Activated CD8-positive, alpha-beta memory T cell treated with anti-CD3 and anti-CD28 coated beads for 4 hours (primary cell): Measurements from ENCODE around the gene CASP9.
"Not testable (repeated sequence)": the region's sequence is repeated elsewhere in the genome, so short reads cannot be mapped to it uniquely, and the experiment has no call there.

Source experiments
- DNase-seq, 2 donors: peaks; one replicate each; pipeline ENCODE4 v3.0.0-alpha.2; 2020; ENCODE audit warnings: low read depth in 2 of 2

The CASP9 gene

GRCh38 chr1:15469821-15470448 is 54.1 kb downstream of the CASP9 start:
- DNase-seq: not testable (repeated sequence)

GRCh38 chr1:15469361-15469760 is 54.7 kb downstream of the CASP9 start:
- no peak for DNase-seq

GRCh38 chr1:15468145-15468544 is 55.9 kb downstream of the CASP9 start:
- DNase-seq: no peak

GRCh38 chr1:15466955-15467625 is 56.9 kb downstream of the CASP9 start:
- not testable (repeated sequence) for DNase-seq

- no peak for DNase-seq
Measured at GRCh38 chr1:15465674-15466073, 58.3 kb downstream of the CASP9 start.

GRCh38 chr1:15463926-15464322 is 60.1 kb downstream of the CASP9 start:
- not testable (repeated sequence) for DNase-seq

GRCh38 chr1:15463064-15463800 is 60.8 kb downstream of the CASP9 start:
- not testable (repeated sequence) for DNase-seq

- no peak for DNase-seq
Measured at GRCh38 chr1:15460708-15461095, 63.3 kb downstream of the CASP9 start.

- no peak for DNase-seq
Measured at GRCh38 chr1:15459771-15460707, 64.0 kb downstream of the CASP9 start.

GRCh38 chr1:15458388-15458787 is 65.6 kb downstream of the CASP9 start:
- DNase-seq: not testable (repeated sequence)

- DNase-seq: no peak
Measured at GRCh38 chr1:15457585-15457984, 66.4 kb downstream of the CASP9 start.

- DNase-seq: no peak
Measured at GRCh38 chr1:15456313-15456954, 67.6 kb downstream of the CASP9 start, which contains the start of gene CELA2A. CELA2A (plus strand) TSS chr1:15456732; CDS start chr1:15456754, 22 bp downstream.

GRCh38 chr1:15455522-15455921 is 68.5 kb downstream of the CASP9 start:
- DNase-seq: no peak

GRCh38 chr1:15454256-15454655 is 69.8 kb downstream of the CASP9 start:
- no peak for DNase-seq

- DNase-seq: no peak
Measured at GRCh38 chr1:15453734-15454133, 70.3 kb downstream of the CASP9 start.

- DNase-seq: no peak
Measured at GRCh38 chr1:15452866-15453571, 71.0 kb downstream of the CASP9 start.

- DNase-seq: no peak
Measured at GRCh38 chr1:15452216-15452615, 71.8 kb downstream of the CASP9 start.

- DNase-seq: no peak
Measured at GRCh38 chr1:15451014-15451722, 72.8 kb downstream of the CASP9 start.

- no peak for DNase-seq
Measured at GRCh38 chr1:15449567-15449966, 74.4 kb downstream of the CASP9 start.
